Trophoblast cell (in vitro differentiated cells and primary cell): ENCODE data around the gene MFSD1.

Source experiments
- DNase-seq, 2 donors: peaks; one replicate each; pipeline ENCODE4 v3.0.0-alpha.2; 2016
- H2AFZ ChIP-seq: 2 replicates; pipeline ENCODE4 v1.6.1; 2013; ENCODE audit warnings: low read length, moderate library complexity, mild to moderate bottlenecking; ENCODE audit not compliant: insufficient read depth, poor library complexity
- H2AK5ac ChIP-seq: 2 replicates; pipeline ENCODE4 v1.6.1; 2013; ENCODE audit warnings: mild to moderate bottlenecking, low read length
- H2BK120ac ChIP-seq: 2 replicates; pipeline ENCODE4 v1.6.1; 2013; ENCODE audit warnings: low read length, mild to moderate bottlenecking, moderate library complexity; ENCODE audit not compliant: insufficient read depth, poor library complexity
- H2BK12ac ChIP-seq: 2 replicates; pipeline ENCODE4 v1.6.1; 2013; ENCODE audit warnings: mild to moderate bottlenecking, low read length, moderate library complexity
- H2BK5ac ChIP-seq: 2 replicates; pipeline ENCODE4 v1.6.1; 2013; ENCODE audit warnings: low read length, low read depth, moderate library complexity, mild to moderate bottlenecking; ENCODE audit not compliant: poor library complexity
- H3K14ac ChIP-seq: 2 replicates; pipeline ENCODE4 v1.6.1; 2013; ENCODE audit warnings: mild to moderate bottlenecking, low read length
- H3K18ac ChIP-seq: 2 replicates; pipeline ENCODE4 v1.6.1; 2013; ENCODE audit warnings: mild to moderate bottlenecking, low read length
- H3K23ac ChIP-seq: 2 replicates; pipeline ENCODE4 v1.6.1; 2013; ENCODE audit warnings: low read length
- H3K27ac ChIP-seq: 2 replicates; pipeline ENCODE4 v1.5.1; 2013; ENCODE audit warnings: low read depth, mild to moderate bottlenecking, inconsistent platforms, low read length, moderate library complexity
- H3K27me3 ChIP-seq: 2 replicates; pipeline ENCODE4 v1.6.1; 2013; ENCODE audit warnings: inconsistent platforms, mild to moderate bottlenecking, low read length, moderate library complexity; ENCODE audit not compliant: insufficient read depth
- H3K36me3 ChIP-seq, 2 experiments: 1 replicate in 1 of 2; 2 replicates in 1 of 2; pipeline ENCODE4 v1.6.1; 2013; ENCODE audit warnings: low read length in 2 of 2, mild to moderate bottlenecking in 2 of 2, moderate library complexity in 1 of 2; ENCODE audit not compliant: insufficient read depth in 2 of 2, control insufficient read depth in 1 of 2
- H3K4ac ChIP-seq: 2 replicates; pipeline ENCODE4 v1.6.1; 2013; ENCODE audit warnings: low read depth, mild to moderate bottlenecking, low read length, moderate library complexity
- H3K4me1 ChIP-seq, 2 experiments: 1 replicate in 1 of 2; 2 replicates in 1 of 2; pipeline ENCODE4 v1.6.1; 2013; ENCODE audit warnings: low read length in 2 of 2, mild to moderate bottlenecking in 2 of 2, moderate library complexity in 1 of 2; ENCODE audit not compliant: insufficient read depth in 2 of 2, control insufficient read depth in 1 of 2
- H3K4me2 ChIP-seq: 2 replicates; pipeline ENCODE4 v1.6.1; 2013; ENCODE audit warnings: inconsistent platforms, mild to moderate bottlenecking, low read length, moderate library complexity
- H3K4me3 ChIP-seq: 2 replicates; pipeline ENCODE4 v1.5.1; 2013; ENCODE audit warnings: mild to moderate bottlenecking, low read depth, low read length, inconsistent platforms
- H3K79me1 ChIP-seq: one replicate; pipeline ENCODE4 v1.6.1; 2013; ENCODE audit warnings: low read length
- H3K79me2 ChIP-seq: 2 replicates; pipeline ENCODE4 v1.6.1; 2013; ENCODE audit warnings: low read length, mild to moderate bottlenecking; ENCODE audit not compliant: control insufficient read depth, insufficient read depth, poor library complexity
- H3K9ac ChIP-seq: 2 replicates; pipeline ENCODE4 v1.6.1; 2013; ENCODE audit warnings: mild to moderate bottlenecking, low read length
- H3K9me3 ChIP-seq: 2 replicates; pipeline ENCODE4 v1.6.1; 2013; ENCODE audit warnings: low read depth, mild to moderate bottlenecking, control low read depth, inconsistent platforms, low read length; ENCODE audit not compliant: insufficient read depth
- H4K12ac ChIP-seq: 2 replicates; pipeline ENCODE4 v1.6.1; 2013; ENCODE audit warnings: low read depth, mild to moderate bottlenecking, low read length, moderate library complexity
- H4K8ac ChIP-seq: 2 replicates; pipeline ENCODE4 v1.6.1; 2013; ENCODE audit warnings: low read depth, mild to moderate bottlenecking, low read length, moderate library complexity
- H4K91ac ChIP-seq: one replicate; pipeline ENCODE4 v1.6.1; 2013; ENCODE audit warnings: low read depth, mild to moderate bottlenecking, low read length, moderate library complexity
- WGBS: extraction: QIAGEN DNeasy Blood & Tissue Kit; methylation state at CpG from one replicate; pipeline ENCODE4 v1.1.7; 2013; ENCODE audit warnings: missing lambda C conversion rate; ENCODE audit not compliant: insufficient read length, insufficient coverage; ENCODE audit errors: extremely low coverage; 5-methylcytosine and 5-hydroxymethylcytosine counted together

The MFSD1 gene

GRCh38 chr3:158777161-158777873 is 24.5 kb upstream of the MFSD1 start:
- Histone ChIP-seq H3K14ac (no peak overlapping the region), H4K12ac (no peak overlapping the region), H3K4ac (no peak overlapping the region), H2BK120ac (no peak overlapping the region), H3K36me3 (no peaks in the 10 kb centered on the region), H3K27me3 (no peaks in the 10 kb centered on the region), H2AK5ac (no peak overlapping the region), H3K4me3 (no peak overlapping the region), H4K8ac (no peak overlapping the region), H3K79me1 (no peaks in the 10 kb centered on the region), H3K79me2 (no peaks in the 10 kb centered on the region), H3K23ac (no peak overlapping the region), H2BK12ac (no peak overlapping the region), H3K9ac (no peak overlapping the region), H3K18ac (no peak overlapping the region), H3K4me2 (no peak overlapping the region), H2AFZ (no peak overlapping the region), H3K9me3 (no peaks in the 10 kb centered on the region), H4K91ac (no peak overlapping the region), H3K27ac (no peak overlapping the region), H3K4me1 (no peaks in the 10 kb centered on the region), H2BK5ac (no peak overlapping the region)
- no peak for DNase-seq
- no CpG with 5 or more reads among the region's 3 CpGs for WGBS

GRCh38 chr3:158780766-158781165 is 21.1 kb upstream of the MFSD1 start:
- Histone ChIP-seq H2AFZ (no peak overlapping the region), H3K4me2 (no peak overlapping the region), H2AK5ac (no peak overlapping the region), H3K4me3 (no peak overlapping the region), H3K27me3 (no peaks in the 10 kb centered on the region), H4K12ac (no peak overlapping the region), H3K27ac (no peak overlapping the region), H3K9me3 (no peaks in the 10 kb centered on the region), H3K4me1 (no peaks in the 10 kb centered on the region), H3K79me1 (no peaks in the 10 kb centered on the region), H3K23ac (no peak overlapping the region), H2BK12ac (no peak overlapping the region), H3K36me3 (no peaks in the 10 kb centered on the region), H3K14ac (no peak overlapping the region), H4K91ac (no peak overlapping the region), H3K9ac (no peak overlapping the region), H3K79me2 (no peaks in the 10 kb centered on the region), H4K8ac (no peak overlapping the region), H3K4ac (no peak overlapping the region), H2BK5ac (no peak overlapping the region), H2BK120ac (no peak overlapping the region), H3K18ac (no peak overlapping the region)
- DNase-seq: no peak
- no CpG with 5 or more reads among the region's 1 CpG for WGBS

DNA sequence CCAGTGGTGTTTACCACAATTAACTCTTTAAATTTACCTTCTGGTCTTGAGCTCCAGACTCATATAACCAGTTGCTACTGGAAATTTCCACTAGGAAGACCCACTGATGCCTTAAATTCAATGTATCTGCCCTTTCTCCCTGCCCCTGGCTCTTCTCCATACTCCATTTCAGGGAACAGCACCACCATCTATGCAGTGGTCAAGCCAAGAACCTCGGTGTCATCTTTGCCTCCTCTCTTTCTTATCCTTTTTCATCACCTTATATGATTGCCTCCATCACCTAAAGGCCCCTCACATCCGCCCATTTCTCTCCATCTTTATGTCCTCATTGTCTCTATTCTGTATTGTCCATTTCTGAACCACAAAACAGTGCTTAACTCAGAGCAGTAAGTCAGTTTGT is 20.7 kb upstream of the MFSD1 start:
- Histone ChIP-seq H3K79me2 (no peaks in the 10 kb centered on the region), H3K23ac (peak overlapping the region; percentile 33), H2AFZ (no peak overlapping the region), H2BK120ac (no peak overlapping the region), H2BK5ac (no peak overlapping the region), H3K18ac (no peak overlapping the region), H3K27me3 (no peaks in the 10 kb centered on the region), H2BK12ac (no peak overlapping the region), H3K4ac (no peak overlapping the region), H3K4me1 (no peaks in the 10 kb centered on the region), H3K14ac (no peak overlapping the region), H3K9me3 (no peaks in the 10 kb centered on the region), H3K4me3 (no peak overlapping the region), H3K27ac (no peak overlapping the region), H2AK5ac (no peak overlapping the region), H3K36me3 (no peaks in the 10 kb centered on the region), H3K79me1 (no peaks in the 10 kb centered on the region), H4K91ac (no peak overlapping the region), H4K8ac (no peak overlapping the region), H3K4me2 (no peak overlapping the region), H4K12ac (no peak overlapping the region), H3K9ac (peak overlapping the region; percentile 7)
- whole genome bisulfite sequencing: no CpG with 5 or more reads among the region's 2 CpGs
- DNase-seq: no peak

DNA sequence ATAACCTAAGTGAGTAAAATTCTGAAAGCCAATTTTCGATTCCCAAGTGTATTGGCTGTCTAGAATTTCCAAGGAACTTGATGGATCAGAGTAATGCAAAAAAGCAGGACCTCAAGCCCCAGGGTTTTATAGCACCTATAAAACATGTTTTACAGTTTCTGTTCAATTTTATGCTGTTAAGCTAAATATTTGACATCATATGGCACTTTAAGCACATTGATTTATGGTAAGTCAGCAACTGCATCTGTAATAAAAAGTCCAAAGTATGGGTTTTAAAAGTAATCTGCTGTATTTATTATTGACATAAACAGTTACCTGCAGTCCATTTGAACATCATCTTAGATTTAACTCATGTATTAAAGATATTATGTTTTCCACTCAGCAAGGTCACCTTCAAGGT is 20.0 kb upstream of the MFSD1 start:
- no peaks in the 10 kb centered on the region for H3K79me1 ChIP-seq
- no peaks in the 10 kb centered on the region for H3K27me3 ChIP-seq
- H4K8ac ChIP-seq: no peak overlapping the region
- H3K4me2 ChIP-seq: no peak overlapping the region
- no peak overlapping the region for H3K18ac ChIP-seq
- H3K9me3 ChIP-seq: no peaks in the 10 kb centered on the region
- no CpG with 5 or more reads among the region's 1 CpG for WGBS
- H3K4me1 ChIP-seq: no peaks in the 10 kb centered on the region
- H2BK12ac ChIP-seq: no peak overlapping the region
- H3K27ac ChIP-seq: no peak overlapping the region
- H3K36me3 ChIP-seq: no peaks in the 10 kb centered on the region
- no peak overlapping the region for H3K4ac ChIP-seq
- H2AFZ ChIP-seq: no peak overlapping the region
- H2AK5ac ChIP-seq: no peak overlapping the region
- no peaks in the 10 kb centered on the region for H3K79me2 ChIP-seq
- H2BK5ac ChIP-seq: no peak overlapping the region
- no peak overlapping the region for H3K9ac ChIP-seq
- H2BK120ac ChIP-seq: no peak overlapping the region
- H3K4me3 ChIP-seq: no peak overlapping the region
- H3K14ac ChIP-seq: no peak overlapping the region
- H3K23ac ChIP-seq: no peak overlapping the region
- H4K91ac ChIP-seq: no peak overlapping the region
- H4K12ac ChIP-seq: no peak overlapping the region
- no peak for DNase-seq
